Measurements from ENCODE around the gene SFMBT2.

DNA sequence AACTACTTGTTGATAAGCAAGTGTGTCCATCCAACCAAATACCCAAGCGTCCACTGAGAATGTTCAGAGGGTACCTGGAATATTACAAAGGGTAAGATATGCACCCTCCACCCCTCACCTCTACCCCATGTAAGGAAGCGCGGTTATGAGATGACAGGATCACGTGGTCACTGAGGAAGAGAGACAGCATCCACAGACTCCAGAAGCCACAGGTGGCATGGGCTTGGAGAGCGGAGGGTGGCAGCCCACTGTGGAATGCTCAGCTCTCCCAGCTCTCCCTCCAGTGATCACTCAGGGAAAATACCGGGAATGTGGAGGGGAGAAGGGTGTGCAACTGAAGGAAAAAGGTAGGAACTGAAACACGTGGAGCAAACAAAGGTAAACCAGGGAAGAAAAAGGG, 25.7 kb downstream of the SFMBT2 start:
- TF ChIP-seq POLR2AphosphoS5 (IDR thresholded peaks at IDR 0.05; ENCODE audit: low read depth, low read length) (no peak), POLR2A (IDR thresholded peaks at IDR 0.05; ENCODE audit: low read depth, low read length) (no peak), TAF1 (IDR thresholded peaks at IDR 0.05; ENCODE audit: borderline replicate concordance, low read depth, low read length) (no peak)

Measured in GM12892 (cell line).